Lower leg skin (tissue), 3 donors: Measurements from ENCODE around the gene ZMIZ2.

Experiments used
- POLR2A ChIP-seq, 2 donors: fragments of 450-650 bp; IDR thresholded peaks; one replicate each; pipeline ENCODE4 v1.6.1; 2016 to 2017; ENCODE audit warnings: antibody characterized with exemption in 2 of 2, mild to moderate bottlenecking in 1 of 2, moderate library complexity in 1 of 2
- TF ChIP-seq, protein P1 (sequence below), 3 donors: fragments of 450-650 bp; IDR thresholded peaks; one replicate each; pipeline ENCODE4 v1.5.1; 2016; ENCODE audit warnings: antibody characterized with exemption in 3 of 3, mild to moderate bottlenecking in 3 of 3, moderate library complexity in 2 of 3

DNA sequence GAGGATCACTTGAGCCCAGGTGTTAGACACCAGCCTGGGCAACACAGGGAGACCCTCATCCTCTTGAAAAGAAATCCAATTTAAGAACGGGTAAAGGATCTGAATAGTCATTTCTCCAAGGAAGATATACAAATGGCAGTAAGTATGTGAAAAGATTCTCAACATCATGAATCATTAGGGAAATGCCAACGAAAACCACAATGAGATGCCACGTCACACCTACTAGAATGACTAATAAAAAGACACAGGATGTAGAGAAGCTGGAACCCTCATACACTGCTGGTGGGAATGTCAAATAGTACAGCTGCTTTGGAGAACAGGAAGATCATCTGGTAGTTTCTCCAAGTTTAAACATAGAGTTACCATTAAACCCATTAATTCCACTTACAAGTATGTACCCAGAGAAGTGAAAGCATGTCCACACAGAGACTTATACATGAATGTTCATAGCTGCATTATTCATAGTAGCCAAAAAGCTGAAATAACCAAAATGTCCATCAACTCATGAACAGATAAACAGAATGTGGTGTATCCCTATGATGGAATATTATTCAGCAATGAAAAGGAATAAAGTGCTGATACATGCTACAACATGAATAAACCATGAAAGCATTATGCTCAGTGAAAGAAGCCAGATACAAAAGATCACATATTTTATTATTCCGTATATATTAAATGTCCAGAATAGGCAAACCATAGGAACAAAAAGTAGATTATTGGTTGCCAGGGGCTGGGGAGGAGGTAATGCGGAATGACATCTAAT lies 13.1 kb upstream of the ZMIZ2 start:
- TF ChIP-seq, protein P1, sequence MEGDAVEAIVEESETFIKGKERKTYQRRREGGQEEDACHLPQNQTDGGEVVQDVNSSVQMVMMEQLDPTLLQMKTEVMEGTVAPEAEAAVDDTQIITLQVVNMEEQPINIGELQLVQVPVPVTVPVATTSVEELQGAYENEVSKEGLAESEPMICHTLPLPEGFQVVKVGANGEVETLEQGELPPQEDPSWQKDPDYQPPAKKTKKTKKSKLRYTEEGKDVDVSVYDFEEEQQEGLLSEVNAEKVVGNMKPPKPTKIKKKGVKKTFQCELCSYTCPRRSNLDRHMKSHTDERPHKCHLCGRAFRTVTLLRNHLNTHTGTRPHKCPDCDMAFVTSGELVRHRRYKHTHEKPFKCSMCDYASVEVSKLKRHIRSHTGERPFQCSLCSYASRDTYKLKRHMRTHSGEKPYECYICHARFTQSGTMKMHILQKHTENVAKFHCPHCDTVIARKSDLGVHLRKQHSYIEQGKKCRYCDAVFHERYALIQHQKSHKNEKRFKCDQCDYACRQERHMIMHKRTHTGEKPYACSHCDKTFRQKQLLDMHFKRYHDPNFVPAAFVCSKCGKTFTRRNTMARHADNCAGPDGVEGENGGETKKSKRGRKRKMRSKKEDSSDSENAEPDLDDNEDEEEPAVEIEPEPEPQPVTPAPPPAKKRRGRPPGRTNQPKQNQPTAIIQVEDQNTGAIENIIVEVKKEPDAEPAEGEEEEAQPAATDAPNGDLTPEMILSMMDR (IDR thresholded peaks at IDR 0.05), result no peak
- no peak for TF ChIP-seq POLR2A (IDR thresholded peaks at IDR 0.05)
